ENCODE data around the gene EIF3D. TPM values are rescaled to one million over a fixed set of nuclear protein-coding genes. Genes with fewer than 3 reads are reported as not detected.
A peak's percentile ranks its signal among the peaks of the same experiment; 100 is the strongest.

The EIF3D gene
- total RNA-seq, 1 experiment from 2014 or later = 351 TPM

DNA sequence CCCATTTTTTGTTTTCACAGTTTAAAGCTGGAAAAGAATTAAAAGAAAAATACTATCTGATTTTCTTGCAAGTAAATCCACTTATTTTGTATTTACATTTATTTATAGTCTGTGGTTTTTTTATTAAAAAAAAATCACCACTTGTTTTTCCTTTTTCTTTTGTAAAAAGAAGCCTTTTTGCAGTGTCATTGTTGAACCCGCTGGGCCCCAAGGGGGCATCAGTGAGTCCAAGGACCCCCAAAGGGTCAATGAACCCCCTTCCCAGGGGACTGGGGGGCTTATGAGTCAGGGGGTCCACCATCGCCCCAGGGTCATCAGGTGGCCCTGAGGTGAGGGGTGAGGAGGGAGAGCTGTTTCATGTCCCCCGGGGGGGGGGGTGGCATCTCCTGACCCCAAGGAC lies 34.0 kb upstream of the EIF3D start:
- H3K27me3 ChIP-seq (replicated peaks) = no peaks in the 10 kb centered on the region
- H3K36me3 ChIP-seq = no peaks in the 10 kb centered on the region
- DNase-seq (ENCODE audit: low read depth in 1 of 2, low spot score in 2 of 2) = no peak
- H3K9me3 ChIP-seq (replicated peaks) = no peaks in the 10 kb centered on the region
- H3K4me3 ChIP-seq = no peak overlapping the region
- H3K4me1 ChIP-seq (replicated peaks) = peaks cover 6% of the 10 kb centered on the region
- H3K27ac ChIP-seq = no peak overlapping the region

DNA sequence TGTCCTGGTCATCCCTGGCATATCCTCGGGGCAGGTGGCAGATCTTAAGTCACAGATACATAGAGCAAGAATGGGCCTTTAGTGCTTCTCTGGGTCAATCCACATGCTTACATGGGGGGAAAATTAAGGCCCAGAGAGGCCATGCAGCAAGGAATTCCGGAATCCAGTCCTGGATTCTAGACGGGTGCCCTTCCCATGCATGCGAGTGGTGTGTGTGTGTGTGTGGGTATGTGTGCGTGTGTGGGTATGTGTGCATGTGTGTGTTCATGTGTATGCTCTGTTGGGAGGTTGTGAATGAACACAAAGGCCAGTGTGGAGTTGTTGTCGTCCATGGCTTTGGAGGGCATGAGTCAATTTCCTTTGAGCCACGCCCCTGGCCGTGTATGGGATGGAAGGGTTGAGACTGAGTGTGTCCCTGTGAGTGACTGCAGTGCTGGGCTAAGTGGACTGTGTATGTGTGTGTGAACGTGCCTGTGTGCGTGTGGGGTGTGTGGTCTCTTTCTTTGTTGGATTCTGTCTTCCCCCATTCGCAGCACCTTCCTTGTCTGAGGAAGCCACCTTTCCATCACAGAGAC lies 33.4 kb upstream of the EIF3D start:
- no peak overlapping the region for H3K4me3 ChIP-seq
- peak; percentile 31 to 64 for DNase-seq (ENCODE audit: low read depth in 1 of 2, low spot score in 2 of 2)
- H3K27me3 ChIP-seq (replicated peaks) = no peaks in the 10 kb centered on the region
- no peaks in the 10 kb centered on the region for H3K9me3 ChIP-seq (replicated peaks)
- no peak overlapping the region for H3K27ac ChIP-seq
- H3K4me1 ChIP-seq (replicated peaks) = peaks cover 6% of the 10 kb centered on the region
- no peaks in the 10 kb centered on the region for H3K36me3 ChIP-seq

DNA sequence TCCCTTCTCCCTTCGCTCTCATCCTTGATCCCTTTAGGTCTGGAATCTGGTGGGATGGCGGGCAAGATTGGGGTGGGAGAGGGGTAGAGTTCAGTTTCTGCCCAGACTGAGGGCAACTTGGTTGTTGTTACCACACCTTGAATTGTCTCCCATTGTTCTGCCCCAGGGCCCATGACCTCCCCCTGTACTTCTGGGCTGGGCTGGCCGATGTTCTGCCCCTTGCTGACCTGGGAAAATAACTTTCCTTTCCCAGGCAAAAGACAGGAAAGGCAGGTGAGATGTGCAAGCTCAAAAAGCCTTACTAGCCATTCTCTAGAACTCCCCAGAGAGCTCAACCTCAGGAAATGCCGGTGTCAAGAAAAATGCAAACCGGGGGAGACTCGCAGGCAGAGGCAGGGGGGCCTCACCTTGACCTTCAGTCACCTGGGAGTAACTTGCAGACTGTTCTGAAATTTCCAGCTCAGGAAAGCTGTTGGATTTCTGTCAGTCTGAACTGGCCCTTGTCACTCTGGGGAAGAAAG lies 32.4 kb upstream of the EIF3D start:
- peaks cover 6% of the 10 kb centered on the region for H3K4me1 ChIP-seq (replicated peaks)
- no peaks in the 10 kb centered on the region for H3K36me3 ChIP-seq
- H3K27ac ChIP-seq = no peak overlapping the region
- DNase-seq (ENCODE audit: low read depth in 1 of 2, low spot score in 2 of 2) = no peak
- no peak overlapping the region for H3K4me3 ChIP-seq
- no peaks in the 10 kb centered on the region; the same call in 1 of the 2 replicates for H3K27me3 ChIP-seq (replicated peaks)
- H3K9me3 ChIP-seq (replicated peaks) = no peaks in the 10 kb centered on the region

DNA sequence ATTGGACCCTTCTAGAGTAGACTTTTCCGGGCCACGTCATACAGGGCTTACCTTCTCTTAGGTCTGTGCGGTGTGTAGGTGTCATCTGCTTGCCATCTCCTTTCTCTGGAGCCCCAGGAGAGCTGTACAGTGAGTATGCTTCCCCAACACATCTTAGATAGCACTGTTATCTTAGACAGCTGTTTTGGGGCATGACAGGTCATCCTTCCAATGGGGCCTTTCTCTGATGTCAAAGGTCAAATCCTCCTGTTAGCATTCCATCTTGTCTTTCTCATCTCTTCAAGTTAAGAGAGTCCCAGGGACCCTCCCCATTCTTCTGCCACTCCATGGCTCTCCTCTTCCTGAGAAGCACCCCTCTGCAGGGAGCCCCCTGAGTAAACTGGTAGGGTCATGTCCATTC lies 31.0 kb upstream of the EIF3D start:
- Histone ChIP-seq H3K36me3 (no peaks in the 10 kb centered on the region), H3K27ac (no peak overlapping the region), H3K4me3 (no peak overlapping the region)

DNA sequence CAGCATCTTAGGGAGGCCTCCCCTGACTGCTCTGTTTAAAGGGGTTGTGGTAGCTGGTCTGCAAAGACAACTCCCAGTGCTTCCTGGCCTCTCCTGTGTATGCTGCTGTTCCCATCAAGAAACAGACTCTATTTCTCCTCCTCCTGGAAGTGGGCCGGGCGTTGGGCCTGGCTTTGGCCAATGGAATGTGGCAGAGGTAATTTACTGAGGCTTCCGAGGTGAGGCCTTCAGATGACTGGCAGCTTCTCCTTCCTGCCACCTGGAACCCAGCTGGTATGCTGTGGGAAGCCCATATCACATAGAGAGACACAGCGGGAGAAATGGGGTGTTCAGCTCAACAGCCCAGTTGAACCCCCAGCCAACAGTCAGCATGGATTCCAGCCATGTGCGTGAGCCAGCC lies 25.1 kb upstream of the EIF3D start:
- no peaks in the 10 kb centered on the region for H3K36me3 ChIP-seq
- no peak overlapping the region for H3K27ac ChIP-seq
- H3K9me3 ChIP-seq (replicated peaks) = no peaks in the 10 kb centered on the region
- no peak for DNase-seq (ENCODE audit: low read depth in 1 of 2, low spot score in 2 of 2)
- H3K4me3 ChIP-seq = no peak overlapping the region
- H3K4me1 ChIP-seq (replicated peaks) = no peaks in the 10 kb centered on the region
- H3K27me3 ChIP-seq (replicated peaks) = peaks cover 24% of the 10 kb centered on the region

More for the DNA sequence above, 31.0 kb upstream of the EIF3D start:
- no peak for DNase-seq (ENCODE audit: low read depth in 1 of 2, low spot score in 2 of 2)
- Histone ChIP-seq H3K27me3 (replicated peaks) (no peaks in the 10 kb centered on the region; the same call in 1 of the 2 replicates), H3K9me3 (replicated peaks) (no peaks in the 10 kb centered on the region), H3K4me1 (replicated peaks) (peaks cover 6% of the 10 kb centered on the region)

DNA sequence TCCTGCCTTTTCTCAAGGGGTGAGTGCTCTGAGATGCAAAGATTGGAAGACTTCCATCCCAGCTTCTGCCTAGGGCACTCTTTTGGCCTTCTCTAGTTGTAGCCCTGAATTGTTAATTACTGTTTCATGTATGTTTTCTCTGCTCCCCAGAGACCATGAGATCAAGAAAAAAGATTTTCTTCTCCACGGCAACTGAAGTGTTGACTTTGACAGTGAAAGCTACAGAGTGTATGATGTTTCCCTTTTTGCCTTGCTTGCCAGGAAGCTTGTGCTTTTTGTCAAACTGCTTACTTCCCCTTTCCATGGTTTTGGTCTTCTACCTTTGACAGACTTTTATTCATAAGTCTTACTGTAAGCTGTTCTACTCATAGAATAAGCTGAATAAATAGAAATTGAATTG lies 23.3 kb upstream of the EIF3D start:
- Histone ChIP-seq H3K27me3 (replicated peaks) (peaks cover 24% of the 10 kb centered on the region), H3K4me3 (no peak overlapping the region), H3K4me1 (replicated peaks) (peaks cover 3% of the 10 kb centered on the region), H3K27ac (no peak overlapping the region), H3K36me3 (no peaks in the 10 kb centered on the region), H3K9me3 (replicated peaks) (no peaks in the 10 kb centered on the region)
- no peak for DNase-seq (ENCODE audit: low read depth in 1 of 2, low spot score in 2 of 2)

DNA sequence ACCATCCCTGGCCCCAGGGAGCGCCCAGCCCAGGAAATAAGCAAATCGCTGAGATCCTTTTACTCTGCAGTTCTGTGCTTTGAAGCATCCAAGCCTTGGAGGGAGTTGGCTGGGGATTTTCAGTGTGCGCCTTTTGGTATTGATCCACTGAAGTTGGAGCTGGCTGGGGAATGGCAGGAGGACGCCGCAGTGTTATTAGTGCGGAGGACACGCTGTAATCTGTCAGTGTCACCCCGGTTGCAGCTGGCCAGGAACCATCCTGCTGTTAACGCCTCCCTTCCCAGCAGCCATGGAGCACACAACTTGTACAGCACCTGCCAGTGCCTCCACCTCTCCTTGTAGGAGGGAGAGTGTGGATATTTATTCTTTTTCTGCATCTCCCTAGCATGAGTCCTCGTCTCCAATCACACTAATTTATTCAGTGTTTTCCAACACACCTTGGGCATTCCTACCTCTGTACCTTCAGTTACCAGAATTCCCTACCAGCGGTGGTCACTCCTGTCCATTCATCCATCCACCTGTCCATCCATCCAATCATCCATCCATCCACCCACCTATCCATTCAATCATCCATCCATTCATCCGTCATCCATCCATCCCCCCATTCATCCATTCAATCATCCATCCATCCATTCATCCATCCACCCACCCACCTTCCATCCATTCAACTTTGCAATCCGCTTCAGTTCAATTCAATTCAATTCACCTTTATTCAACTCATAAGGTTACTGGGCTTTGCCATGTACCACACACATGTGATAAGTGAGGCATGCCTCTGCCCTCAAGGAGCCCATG lies 21.9 kb upstream of the EIF3D start:
- Histone ChIP-seq H3K4me3 (no peak overlapping the region), H3K36me3 (no peaks in the 10 kb centered on the region), H3K27me3 (replicated peaks) (peaks cover 24% of the 10 kb centered on the region), H3K4me1 (replicated peaks) (peaks cover 14% of the 10 kb centered on the region), H3K9me3 (replicated peaks) (no peaks in the 10 kb centered on the region), H3K27ac (no peak overlapping the region)
- DNase-seq (ENCODE audit: low read depth in 1 of 2, low spot score in 2 of 2) = no peak

DNA sequence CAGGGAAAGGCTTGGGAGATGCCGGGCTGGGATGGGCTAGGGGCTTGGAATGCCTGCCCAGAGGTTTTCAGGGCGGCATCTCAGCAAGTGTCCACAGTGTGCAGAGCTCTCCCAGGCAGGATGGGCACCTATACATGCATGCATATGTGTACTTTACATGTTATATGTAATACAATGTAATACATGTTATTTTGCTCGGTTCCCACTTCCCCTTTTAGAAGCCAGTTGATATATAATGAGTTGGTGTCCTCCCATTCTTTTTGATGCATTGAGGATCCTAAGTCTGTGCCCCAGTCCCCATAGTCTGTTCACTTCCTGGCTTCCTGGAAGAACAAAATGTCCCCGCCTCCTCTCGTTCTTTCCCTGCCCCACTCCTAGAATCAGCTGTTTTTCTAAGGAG lies 20.1 kb upstream of the EIF3D start:
- H3K27ac ChIP-seq = no peak overlapping the region
- no peak overlapping the region for H3K4me3 ChIP-seq
- no peaks in the 10 kb centered on the region for H3K36me3 ChIP-seq
- peaks cover 15% of the 10 kb centered on the region for H3K4me1 ChIP-seq (replicated peaks)
- H3K9me3 ChIP-seq (replicated peaks) = no peaks in the 10 kb centered on the region
- peaks cover 24% of the 10 kb centered on the region for H3K27me3 ChIP-seq (replicated peaks)
- DNase-seq (ENCODE audit: low read depth in 1 of 2, low spot score in 2 of 2) = no peak

DNA sequence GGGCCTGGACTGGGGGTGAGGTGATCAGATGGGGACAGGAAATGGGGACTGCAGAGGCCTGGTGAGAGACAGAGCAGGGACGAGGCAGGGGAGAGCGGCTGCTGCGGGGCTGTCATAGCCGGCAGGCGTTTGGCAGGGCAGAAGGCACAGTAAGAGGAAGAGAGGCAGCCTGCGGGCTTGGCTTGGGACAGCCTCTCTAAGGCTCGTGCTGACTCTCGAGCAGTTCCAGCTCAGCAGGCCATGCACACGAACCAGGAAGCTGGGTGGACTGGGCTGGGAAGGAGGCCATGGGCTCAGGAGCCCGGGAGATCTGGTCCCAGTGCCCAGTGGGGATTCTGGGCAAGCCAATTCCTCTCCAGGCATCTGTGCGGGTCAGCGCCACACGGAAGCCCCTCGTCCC lies 19.6 kb upstream of the EIF3D start:
- Histone ChIP-seq H3K27ac (no peak overlapping the region), H3K4me1 (replicated peaks) (peaks cover 15% of the 10 kb centered on the region), H3K4me3 (no peak overlapping the region), H3K36me3 (no peaks in the 10 kb centered on the region), H3K9me3 (replicated peaks) (no peaks in the 10 kb centered on the region), H3K27me3 (replicated peaks) (peaks cover 24% of the 10 kb centered on the region)
- DNase-seq (ENCODE audit: low read depth in 1 of 2, low spot score in 2 of 2) = no peak

DNA sequence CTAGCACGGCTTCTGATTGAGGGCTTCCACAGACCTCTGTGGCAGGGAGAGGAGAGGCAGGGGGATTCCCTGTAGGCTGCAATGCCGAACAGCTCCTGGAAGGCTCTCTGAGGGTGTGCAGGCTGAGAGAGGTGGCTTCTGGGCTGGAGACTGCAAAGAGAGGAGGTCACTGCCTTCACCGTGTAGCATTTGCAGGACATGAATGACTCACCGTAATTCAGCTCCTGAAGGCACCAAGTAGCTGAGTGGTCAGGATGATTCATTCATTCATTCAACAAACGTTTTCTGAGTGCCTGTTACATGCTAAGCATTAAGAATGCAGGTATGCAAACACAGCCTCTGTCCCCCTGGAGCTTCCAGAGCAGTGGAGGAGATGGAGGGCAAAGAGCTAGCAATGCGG lies 18.0 kb upstream of the EIF3D start:
- H3K9me3 ChIP-seq (replicated peaks) = no peaks in the 10 kb centered on the region
- peaks cover 18% of the 10 kb centered on the region for H3K27me3 ChIP-seq (replicated peaks)
- DNase-seq (ENCODE audit: low read depth in 1 of 2, low spot score in 2 of 2) = peak; percentile 64 to 80
- no peak overlapping the region for H3K27ac ChIP-seq
- H3K4me3 ChIP-seq = no peak overlapping the region
- no peaks in the 10 kb centered on the region for H3K36me3 ChIP-seq
- H3K4me1 ChIP-seq (replicated peaks) = peaks cover 19% of the 10 kb centered on the region

DNA sequence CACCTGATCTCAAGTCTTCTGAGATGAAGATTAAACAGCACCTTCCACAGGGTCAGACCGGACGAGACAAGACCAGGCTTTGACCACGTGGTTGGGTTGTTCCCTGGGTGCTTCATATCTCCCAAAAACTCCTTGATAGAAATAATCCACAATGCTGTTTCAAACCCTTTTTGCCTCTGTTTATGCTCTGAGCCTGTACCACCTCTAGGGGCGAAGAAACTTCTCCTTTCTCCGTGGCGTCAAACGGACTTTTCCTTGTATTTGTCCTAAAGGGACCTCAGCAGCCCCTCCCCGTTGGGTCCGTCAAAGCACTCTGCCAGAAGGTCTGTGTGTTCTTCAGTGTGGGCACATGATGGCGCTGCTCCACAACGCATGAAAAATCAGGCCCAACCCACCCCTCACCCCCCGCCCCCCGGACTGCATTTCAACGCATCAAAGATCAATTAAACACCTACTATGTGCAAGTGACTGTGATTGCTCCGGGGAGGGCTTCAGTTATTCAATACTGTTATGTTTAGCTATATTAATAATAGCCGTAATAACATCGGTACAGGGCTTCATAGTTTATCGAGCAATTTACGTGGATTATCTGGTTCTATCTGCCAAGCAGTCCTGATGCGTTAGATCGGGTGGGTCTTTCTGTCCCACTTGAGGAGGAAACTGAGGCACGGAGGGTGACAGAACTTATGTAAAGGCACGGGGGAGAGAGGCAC lies 17.3 kb upstream of the EIF3D start:
- no peaks in the 10 kb centered on the region for H3K9me3 ChIP-seq (replicated peaks)
- no peak overlapping the region for H3K27ac ChIP-seq
- peaks cover 26% of the 10 kb centered on the region for H3K4me1 ChIP-seq (replicated peaks)
- no peak overlapping the region for H3K4me3 ChIP-seq
- no peaks in the 10 kb centered on the region for H3K36me3 ChIP-seq
- H3K27me3 ChIP-seq (replicated peaks) = peaks cover 11% of the 10 kb centered on the region
- DNase-seq (ENCODE audit: low read depth in 1 of 2, low spot score in 2 of 2) = peak; percentile 40 to 70

DNA sequence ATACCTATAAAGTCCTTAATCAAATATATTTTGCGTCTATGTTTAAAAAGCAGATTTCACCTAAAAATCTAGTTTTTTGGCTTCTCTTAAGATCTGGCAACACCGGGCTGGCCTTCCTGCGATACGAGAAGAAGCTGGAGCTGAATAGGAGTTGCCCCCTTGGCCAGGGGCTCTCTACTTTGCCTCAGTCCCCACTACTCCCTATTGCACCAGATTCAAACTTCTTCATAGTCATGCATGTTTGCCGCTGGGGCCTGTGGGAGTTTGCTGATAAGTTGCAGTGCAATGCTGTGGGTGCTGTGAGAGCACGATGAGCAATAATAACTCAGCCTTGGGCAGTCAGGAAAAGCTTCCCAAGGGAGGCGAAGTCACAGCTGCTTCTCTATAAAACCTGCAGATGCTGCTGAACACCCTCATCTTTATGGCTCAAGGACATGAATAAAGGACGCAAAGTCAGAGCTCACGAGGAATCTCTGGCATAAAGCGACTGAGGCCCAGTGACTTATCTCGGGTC lies 15.2 kb upstream of the EIF3D start:
- no peak overlapping the region for H3K27ac ChIP-seq

DNA sequence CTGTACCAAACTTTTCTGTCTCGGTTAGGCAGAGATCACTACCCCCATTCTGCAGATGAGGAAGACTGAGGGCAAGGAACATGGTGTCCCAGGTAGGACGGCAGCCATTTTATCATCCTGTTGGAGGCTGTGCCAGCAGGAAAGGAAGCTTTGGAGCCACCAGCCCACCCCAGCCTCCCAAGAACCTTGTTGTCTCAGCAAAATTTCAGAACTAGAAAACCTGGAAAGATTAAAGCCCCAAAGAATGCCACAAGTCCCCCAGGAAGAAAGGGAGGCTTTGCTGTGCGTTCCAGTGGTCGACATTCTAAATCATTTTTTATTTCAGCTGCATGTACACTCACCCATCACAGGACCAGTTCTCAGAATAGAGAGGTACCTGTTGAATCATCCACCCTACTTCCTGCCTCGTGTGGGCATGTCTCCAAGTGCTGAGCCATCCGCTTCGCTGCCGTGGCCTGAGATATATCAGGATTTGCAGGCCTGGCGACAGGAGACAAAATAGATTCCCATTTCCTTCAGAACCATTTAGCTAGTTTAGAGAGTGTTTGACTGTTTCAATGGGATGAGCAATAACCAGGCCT lies 13.0 kb upstream of the EIF3D start:
- no peaks in the 10 kb centered on the region for H3K27me3 ChIP-seq (replicated peaks)
- DNase-seq (ENCODE audit: low read depth in 1 of 2, low spot score in 2 of 2) = peak; percentile 32 to 61
- H3K27ac ChIP-seq = peak overlapping the region; percentile 34; the same call in 1 of the 2 replicates
- H3K4me3 ChIP-seq = no peak overlapping the region
- peaks cover 24% of the 10 kb centered on the region for H3K4me1 ChIP-seq (replicated peaks)
- no peaks in the 10 kb centered on the region for H3K36me3 ChIP-seq
- H3K9me3 ChIP-seq (replicated peaks) = no peaks in the 10 kb centered on the region

More for the DNA sequence above, 15.2 kb upstream of the EIF3D start:
- no peaks in the 10 kb centered on the region for H3K9me3 ChIP-seq (replicated peaks)
- H3K36me3 ChIP-seq = no peaks in the 10 kb centered on the region
- peaks cover 31% of the 10 kb centered on the region for H3K4me1 ChIP-seq (replicated peaks)
- no peak for DNase-seq (ENCODE audit: low read depth in 1 of 2, low spot score in 2 of 2)
- H3K4me3 ChIP-seq = no peak overlapping the region
- H3K27me3 ChIP-seq (replicated peaks) = no peaks in the 10 kb centered on the region
